Brain microvascular endothelial cell (primary cell): ENCODE data around the gene SULT1A1.
"Not testable (repeated sequence)": the region's sequence is repeated elsewhere in the genome, so short reads cannot be mapped to it uniquely, and the experiment has no call there.

Experiments used
- DNase-seq: peaks from one replicate; pipeline ENCODE4 v3.0.0-alpha.2; 2020
- H3K27ac ChIP-seq: fragments of 250-450 bp; sonication (Bioruptor Pico); 2 replicates; pipeline ENCODE4 v1.5.1; 2020; ENCODE audit warnings: mild to moderate bottlenecking, moderate library complexity
- H3K27me3 ChIP-seq: fragments of 250-450 bp; sonication (Bioruptor Pico); replicated peaks from 2 replicates; pipeline ENCODE4 v1.5.1; 2020; ENCODE audit warnings: mild to moderate bottlenecking
- H3K36me3 ChIP-seq: fragments of 250-450 bp; sonication (Bioruptor Pico); replicated peaks from 2 replicates; pipeline ENCODE4 v1.5.1; 2020; ENCODE audit warnings: mild to moderate bottlenecking
- H3K4me3 ChIP-seq: 2 replicates; pipeline ENCODE4 v1.5.1; 2011; ENCODE audit warnings: low read depth, mild to moderate bottlenecking, control low read depth, low read length, moderate library complexity
- in situ Hi-C: cut with HindIII; loops from 2 replicates; pipeline ENCODE4 v1.10.0; 2017; ENCODE audit warnings: low sequenced_read_pairs, low pct_ligation_motif_present
- TF ChIP-seq, protein P1 (sequence below): IDR thresholded peaks from 2 replicates; pipeline ENCODE4 v1.5.1; 2011; ENCODE audit warnings: low read depth, mild to moderate bottlenecking, moderate library complexity, low read length, control low read depth, inconsistent platforms; ENCODE audit errors: missing control alignments

Gene SULT1A1

DNA sequence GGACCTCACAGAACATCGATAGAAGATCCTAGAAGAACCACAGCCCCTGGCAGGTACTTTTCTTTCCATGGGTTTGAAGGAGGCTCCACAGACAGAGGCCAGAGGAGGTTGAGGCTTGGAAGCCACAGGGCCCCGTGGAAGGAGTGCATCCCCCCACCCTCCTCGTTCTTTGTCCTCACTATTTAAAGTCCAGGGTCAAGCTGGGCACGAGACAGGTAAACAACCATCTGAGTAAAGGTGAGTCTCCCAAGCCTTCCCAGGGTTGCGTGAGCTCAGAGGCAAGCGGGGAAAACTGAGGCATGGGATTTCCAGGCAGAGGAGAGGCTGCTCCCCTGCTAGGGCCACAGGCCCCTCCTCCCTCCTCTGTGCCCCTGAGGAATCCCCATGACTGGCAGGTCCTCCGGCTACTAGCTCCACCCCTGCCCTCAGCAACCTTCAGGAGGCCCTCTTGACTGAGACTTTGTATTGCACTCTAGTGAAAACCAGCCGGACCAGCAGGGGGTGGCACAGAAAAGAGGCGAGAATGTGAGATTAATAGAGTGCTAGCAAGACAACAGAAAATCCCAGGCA is 12.1 kb downstream of the SULT1A1 start:
- no peak for DNase-seq
- H3K36me3 ChIP-seq = no peaks in the 10 kb centered on the region
- in situ Hi-C loops = no loop called here
- H3K27ac ChIP-seq = no peak overlapping the region
- peaks cover 4% of the 10 kb centered on the region for H3K27me3 ChIP-seq
- H3K4me3 ChIP-seq = no peak overlapping the region
- TF ChIP-seq, protein P1, sequence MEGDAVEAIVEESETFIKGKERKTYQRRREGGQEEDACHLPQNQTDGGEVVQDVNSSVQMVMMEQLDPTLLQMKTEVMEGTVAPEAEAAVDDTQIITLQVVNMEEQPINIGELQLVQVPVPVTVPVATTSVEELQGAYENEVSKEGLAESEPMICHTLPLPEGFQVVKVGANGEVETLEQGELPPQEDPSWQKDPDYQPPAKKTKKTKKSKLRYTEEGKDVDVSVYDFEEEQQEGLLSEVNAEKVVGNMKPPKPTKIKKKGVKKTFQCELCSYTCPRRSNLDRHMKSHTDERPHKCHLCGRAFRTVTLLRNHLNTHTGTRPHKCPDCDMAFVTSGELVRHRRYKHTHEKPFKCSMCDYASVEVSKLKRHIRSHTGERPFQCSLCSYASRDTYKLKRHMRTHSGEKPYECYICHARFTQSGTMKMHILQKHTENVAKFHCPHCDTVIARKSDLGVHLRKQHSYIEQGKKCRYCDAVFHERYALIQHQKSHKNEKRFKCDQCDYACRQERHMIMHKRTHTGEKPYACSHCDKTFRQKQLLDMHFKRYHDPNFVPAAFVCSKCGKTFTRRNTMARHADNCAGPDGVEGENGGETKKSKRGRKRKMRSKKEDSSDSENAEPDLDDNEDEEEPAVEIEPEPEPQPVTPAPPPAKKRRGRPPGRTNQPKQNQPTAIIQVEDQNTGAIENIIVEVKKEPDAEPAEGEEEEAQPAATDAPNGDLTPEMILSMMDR = peak; percentile 3

- no peak for DNase-seq
- TF ChIP-seq, protein P1 = no peak
- Histone ChIP-seq H3K4me3 (no peak within 1 kb of the TSS), H3K27ac (no peak within 1 kb of the TSS), H3K36me3 (no peaks in the 10 kb centered on the region), H3K27me3 (no peaks in the 10 kb centered on the region)
- in situ Hi-C loops = no loop called here
These were observed 12.8 kb downstream of the SULT1A1 start, which contains the start of gene SULT1A2 for GRCh38 chr16:28596840-28597691. Gene SULT1A2, minus strand, starts transcription at chr16:28597050. Its CDS starts 1,120 bp downstream, at chr16:28595930.

DNA sequence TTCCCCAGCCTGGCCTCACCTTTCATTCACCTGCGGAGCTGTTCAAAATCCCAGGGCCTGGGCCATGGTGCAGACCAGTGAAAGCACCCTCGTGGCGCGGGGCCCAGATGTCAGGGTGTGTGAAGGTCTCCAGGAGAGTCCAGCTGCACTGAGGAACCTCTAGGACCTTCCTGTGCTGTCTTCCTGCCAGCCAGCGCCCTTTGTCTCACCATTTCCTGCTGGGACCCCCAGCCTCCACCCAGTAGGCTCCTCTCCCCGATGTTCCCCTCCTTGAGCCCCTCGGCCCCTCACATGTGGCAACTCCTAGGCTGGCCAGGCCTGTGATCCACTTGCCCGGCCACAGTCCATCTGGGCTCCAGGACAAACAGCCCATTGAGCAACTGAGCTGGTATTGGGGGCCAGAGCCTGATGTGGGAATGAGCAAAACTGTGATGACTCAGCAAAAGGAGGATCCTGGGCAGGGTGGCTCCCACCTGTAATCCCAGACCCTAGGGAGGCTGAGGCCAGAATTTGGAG is 13.7 kb downstream of the SULT1A1 start:
- in situ Hi-C loops = no loop called here

DNA sequence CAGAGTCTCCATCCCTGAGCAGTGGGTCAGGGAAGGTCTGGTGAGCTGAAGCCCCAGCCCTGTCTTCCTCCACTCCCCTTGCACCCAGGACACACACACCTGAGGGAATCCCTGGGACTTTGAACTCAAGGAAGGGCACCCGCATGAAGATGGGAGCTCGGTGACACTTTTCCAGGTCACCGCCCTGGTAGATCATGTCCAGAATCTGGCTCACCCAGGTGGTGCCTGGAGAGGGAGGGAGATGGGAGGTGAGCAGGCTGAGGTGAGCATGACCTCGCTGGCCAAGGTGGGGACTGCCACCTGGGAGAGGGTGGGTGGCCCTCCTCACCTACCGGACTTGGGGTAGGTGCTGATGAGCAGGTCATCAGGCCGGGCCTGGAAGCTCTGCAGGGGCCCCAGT is 14.4 kb downstream of the SULT1A1 start:
- H3K36me3 ChIP-seq, DNase-seq, H3K27me3 ChIP-seq, H3K27ac ChIP-seq, in situ Hi-C loops, H3K4me3 ChIP-seq: not testable (repeated sequence)

More for the DNA sequence above, 13.7 kb downstream of the SULT1A1 start:
- H3K36me3 ChIP-seq = no peaks in the 10 kb centered on the region
- TF ChIP-seq, protein P1 = no peak
- no peak for DNase-seq
- H3K27me3 ChIP-seq = no peaks in the 10 kb centered on the region
- H3K27ac ChIP-seq = no peak overlapping the region
- H3K4me3 ChIP-seq = no peak overlapping the region

DNA sequence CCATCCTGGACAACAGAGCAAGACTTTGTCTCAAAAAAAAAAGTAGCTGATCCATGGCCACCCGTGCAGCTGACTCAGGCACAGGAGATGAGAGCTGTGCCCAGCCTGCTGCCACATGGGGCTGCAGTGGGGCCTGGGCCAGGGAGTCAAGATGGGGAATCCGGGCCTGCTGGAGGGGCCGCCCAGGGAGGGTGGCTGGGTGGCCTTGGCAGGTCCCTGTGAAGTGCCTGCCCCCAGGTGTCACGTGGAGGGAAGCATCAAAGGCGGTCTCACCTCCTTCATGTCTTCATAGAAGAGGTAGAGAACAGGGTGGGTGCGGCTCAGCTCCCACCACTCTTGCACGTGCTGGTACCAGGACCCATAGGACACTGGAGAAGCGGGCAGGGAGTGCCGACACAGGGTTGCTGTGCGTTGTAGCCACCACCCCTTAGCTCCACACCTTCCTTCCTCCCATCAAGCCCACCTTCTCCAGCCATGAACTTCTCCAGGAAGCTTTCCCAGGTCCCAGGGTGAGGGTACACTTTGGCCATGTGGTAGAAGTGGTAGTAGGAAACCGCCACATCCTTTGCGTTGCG is 16.8 kb downstream of the SULT1A1 start:
- in situ Hi-C loops = no loop called here
- TF ChIP-seq, protein P1 = no peak
- Histone ChIP-seq H3K4me3 (no peak overlapping the region), H3K27ac (no peak overlapping the region), H3K27me3 (no peaks in the 10 kb centered on the region), H3K36me3 (peaks cover 6% of the 10 kb centered on the region)
- no peak for DNase-seq

- in situ Hi-C loops = no loop called here
- H3K27me3 ChIP-seq = no peaks in the 10 kb centered on the region
- peaks cover 6% of the 10 kb centered on the region for H3K36me3 ChIP-seq
- DNase-seq = no peak
- TF ChIP-seq, protein P1 = no peak
- no peak overlapping the region for H3K27ac ChIP-seq
- no peak overlapping the region for H3K4me3 ChIP-seq
These were observed 17.3 kb downstream of the SULT1A1 start for GRCh38 chr16:28592511-28592910.
